GM19023 (cell line): Measurements from ENCODE around the gene AGMAT.

Experiments used
- ATAC-seq: cut with Tn5 transposase; IDR thresholded peaks from one replicate; pipeline ENCODE4 v1.9.1; 2021; ENCODE audit warnings: mild to moderate bottlenecking, moderate library complexity; ENCODE audit not compliant: unreplicated experiment

AGMAT gene

DNA sequence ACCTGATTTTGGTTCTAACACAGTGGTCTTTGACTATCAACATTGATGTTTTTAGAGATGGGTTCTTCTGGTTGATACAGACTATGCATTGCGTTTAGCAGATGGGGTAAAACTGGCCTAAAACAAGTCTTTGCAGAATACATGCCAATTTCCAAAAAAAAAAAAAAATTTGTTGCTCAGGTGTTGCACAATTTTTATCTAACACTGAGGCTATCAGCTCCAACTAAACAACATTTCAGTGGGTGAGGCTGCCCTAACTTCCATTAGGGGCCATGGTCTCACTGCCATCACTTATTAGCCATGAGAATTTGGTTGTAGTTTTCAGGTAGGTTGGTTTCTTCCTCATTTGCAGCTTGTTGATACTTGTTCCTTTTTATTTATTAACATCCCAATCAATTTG, 14.0 kb downstream of the AGMAT start:
- no peak for ATAC-seq

DNA sequence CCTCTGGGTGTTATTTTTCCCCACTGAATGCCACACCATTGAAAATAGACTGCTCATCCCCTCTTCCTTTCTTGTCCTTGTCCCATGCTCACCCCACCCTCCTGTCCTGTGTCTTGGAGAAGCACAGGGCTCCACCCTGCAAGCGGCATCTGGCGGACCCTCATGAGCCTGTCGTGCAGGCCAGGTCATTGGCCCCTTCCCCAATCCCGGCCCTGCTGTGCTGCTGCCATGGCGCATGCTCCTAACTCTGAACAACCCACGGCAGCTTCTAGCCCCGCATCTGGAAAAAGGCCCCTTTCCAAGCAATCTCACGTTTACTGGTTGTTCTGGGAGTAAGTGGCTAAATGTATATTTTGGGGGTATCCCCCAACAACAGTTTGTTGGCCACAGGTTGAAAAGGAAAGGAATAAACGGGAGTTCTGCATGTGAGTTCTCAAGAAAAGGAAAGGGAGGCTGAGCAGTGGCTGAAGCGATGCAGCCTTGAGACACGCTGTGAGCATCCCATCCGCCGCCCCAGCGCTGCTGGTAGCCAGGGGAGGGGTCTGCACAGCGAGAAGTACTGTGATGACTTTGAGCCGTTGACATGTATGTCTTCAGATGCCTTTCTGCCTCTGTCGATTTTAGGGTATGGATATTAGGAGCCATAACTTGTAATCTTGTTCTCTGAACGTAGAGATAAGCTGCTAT, 16.3 kb downstream of the AGMAT start:
- ATAC-seq = no peak

DNA sequence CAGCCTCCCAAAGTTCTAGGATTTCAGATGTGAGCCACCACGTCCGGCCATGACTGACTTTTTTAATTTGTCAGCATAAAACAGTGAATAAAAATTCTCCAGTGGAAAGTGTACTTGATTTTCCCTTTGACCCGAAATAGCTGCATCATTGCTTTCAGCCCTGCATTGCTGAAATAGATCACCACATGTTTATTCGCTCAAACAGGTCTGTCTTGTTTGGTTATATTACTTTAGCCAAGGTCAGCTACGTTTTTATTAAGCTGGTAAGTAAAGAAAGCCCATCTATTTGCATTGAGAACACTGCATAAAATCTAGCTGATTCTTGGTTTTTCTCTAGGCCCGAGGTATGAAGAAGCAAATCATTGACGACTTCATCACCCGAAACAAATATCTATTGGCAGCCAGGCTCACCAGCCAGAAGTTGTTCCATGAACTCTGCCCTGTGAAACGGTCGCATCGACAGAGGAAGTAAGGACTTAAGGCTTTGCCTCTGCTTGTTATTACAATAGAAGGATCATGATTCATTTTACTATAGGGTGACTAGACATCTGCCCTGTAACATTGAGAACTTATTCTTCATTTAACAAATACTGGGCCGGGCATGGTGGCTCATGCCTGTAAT, 25.6 kb downstream of the AGMAT start:
- ATAC-seq = no peak

DNA sequence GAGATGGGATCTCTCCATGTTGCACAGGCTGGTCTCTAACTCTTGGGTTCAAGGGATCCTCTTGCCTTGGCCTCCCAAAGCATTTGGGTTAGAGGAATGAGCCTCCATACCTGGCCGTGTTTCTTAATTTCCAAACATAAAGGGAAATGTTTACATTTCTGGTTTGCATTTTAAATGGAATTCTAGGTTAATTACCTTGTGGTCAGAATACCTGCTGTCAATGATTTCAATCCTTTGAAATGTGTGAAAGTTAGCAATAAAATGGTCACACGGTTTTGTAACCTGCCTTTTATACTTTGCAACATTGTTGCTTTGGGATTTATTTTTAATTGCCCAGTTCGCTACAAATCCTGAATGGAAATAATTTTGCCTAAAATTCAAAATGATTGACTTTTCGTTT, 26.3 kb downstream of the AGMAT start:
- ATAC-seq = no peak

DNA sequence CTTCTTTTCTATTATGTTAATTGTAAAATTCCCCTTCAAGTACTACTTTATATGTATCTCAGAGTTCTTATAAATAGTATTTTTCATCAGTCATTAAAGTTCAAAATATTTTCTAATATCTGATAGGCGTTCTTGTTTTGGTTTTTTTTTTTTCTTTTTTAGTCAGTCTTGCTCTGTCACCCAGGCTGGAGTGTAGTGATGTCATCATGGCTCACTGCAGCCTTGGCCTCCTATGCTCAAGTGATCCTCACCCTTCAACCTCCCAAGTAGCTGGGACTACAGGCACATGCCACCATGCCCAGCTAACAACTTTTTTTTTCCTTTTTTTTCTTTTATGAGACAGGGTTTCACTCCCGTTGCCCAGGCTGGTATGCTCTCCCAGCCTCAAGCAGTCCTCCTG, 27.3 kb downstream of the AGMAT start:
- no peak for ATAC-seq

DNA sequence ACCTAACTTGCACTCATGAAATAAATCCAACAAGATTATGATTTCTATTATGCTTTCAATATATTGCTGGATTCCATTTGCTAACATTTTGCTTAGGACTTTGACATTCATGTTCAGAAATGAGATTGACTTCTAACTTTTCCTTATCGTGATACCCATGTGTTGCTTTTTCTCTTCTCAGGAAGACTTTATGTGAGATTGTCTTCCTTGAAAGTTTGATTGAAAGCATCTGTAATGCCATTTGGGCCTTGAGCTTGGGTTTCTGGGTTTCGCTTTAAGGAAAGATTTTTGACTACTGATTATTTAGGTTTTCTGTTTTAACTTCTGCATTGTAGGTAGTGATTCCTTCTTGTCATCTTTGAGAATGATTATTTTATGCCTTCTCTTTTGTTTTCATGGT, 27.8 kb downstream of the AGMAT start:
- no peak for ATAC-seq

DNA sequence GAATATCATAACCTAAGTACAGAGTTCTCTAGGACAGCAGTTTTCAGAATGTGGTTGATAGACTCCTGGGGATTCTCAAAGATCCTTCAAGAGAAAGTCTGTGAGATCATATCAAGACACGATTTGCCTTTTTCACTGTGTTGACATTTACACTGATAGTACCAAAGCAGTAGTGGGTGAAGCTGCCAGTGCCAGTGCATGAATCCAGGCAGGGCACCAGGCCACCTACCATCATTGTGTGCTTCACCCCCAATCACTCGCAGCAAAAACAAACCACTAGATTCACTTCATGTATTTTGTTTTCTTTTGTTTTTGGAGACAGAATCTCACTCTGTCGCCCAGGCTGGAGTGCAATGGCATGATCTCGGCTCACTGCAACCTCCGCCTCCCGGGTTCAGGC, 34.3 kb downstream of the AGMAT start:
- no peak for ATAC-seq

DNA sequence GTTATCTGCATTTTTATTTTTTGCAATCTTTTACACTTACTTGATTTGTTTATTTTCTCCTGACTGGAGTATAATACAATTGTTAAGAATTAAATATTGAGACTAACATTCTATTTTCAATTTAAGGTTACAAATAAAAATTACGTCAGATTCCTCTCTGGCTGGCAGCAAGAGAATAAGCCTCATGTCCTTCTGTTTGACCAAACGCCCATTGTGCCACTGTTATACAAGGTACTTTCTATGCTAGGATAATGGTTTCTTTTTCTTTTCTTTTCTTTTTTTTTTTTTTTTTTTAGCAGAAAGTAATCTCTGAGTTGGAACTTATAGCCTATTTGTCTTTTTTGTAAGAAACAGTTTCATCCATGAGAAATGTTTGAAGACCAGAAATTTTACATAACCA, 38.2 kb downstream of the AGMAT start:
- no peak for ATAC-seq

DNA sequence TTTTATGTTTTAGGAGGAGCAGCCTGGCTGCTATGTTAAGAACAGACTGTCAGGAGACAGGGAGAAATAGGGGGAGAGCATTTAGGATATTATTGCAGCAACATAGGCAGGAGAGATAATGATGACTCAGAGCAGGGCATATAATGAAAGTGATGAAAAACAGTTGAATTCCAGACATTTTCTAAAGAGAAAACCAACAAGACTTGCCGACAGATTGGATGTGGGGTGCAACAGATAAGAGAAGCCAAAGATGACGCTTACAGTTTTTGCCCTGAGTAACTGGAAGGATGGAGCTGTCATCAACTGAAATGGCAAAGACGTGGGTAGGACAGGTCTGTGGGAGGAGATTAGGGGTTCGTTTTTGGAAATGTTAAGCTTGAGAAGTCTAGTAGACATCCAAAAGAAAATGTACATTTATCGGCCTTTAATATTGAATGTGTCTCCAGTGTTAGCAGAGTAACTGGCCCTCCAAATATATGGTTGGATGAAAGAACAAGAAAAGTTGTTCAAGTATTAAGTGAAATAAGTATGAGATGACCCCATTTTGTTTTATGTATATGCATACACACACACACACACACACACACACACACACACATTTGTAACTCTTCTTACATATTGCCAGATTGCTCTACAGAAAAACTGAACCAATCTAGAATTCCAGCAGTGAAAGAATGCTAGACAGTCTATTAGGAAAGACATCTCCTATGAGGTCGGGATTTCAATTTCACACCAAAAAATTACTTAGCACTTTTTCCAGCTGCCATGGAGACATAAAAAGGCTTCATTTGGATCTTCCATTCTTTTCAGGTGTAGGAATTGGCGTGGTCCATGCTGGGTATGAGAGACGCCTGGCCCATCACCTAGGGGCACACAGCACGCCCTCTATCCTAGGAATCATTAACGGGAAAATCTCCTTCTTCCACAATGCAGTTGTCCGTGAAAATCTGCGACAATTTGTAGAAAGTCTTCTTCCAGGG, 41.0 kb downstream of the AGMAT start:
- no peak for ATAC-seq

DNA sequence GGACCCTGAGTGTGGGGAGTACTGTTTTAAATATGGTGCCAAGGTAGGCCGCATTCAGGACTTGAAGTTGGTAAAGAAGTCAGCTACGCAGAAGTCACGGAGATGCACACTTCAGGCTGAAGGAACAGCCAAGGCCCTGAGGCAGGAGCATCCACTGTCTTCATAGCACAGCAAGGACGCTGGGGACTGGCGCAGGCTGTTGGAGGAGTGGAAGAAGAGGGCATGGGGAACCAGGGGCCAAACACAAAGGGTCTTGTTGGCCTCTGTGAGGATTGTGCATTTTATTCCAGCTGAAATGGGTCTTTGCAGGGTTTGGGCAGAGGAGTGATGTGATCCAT, 41.6 kb downstream of the AGMAT start:
- no peak for ATAC-seq

DNA sequence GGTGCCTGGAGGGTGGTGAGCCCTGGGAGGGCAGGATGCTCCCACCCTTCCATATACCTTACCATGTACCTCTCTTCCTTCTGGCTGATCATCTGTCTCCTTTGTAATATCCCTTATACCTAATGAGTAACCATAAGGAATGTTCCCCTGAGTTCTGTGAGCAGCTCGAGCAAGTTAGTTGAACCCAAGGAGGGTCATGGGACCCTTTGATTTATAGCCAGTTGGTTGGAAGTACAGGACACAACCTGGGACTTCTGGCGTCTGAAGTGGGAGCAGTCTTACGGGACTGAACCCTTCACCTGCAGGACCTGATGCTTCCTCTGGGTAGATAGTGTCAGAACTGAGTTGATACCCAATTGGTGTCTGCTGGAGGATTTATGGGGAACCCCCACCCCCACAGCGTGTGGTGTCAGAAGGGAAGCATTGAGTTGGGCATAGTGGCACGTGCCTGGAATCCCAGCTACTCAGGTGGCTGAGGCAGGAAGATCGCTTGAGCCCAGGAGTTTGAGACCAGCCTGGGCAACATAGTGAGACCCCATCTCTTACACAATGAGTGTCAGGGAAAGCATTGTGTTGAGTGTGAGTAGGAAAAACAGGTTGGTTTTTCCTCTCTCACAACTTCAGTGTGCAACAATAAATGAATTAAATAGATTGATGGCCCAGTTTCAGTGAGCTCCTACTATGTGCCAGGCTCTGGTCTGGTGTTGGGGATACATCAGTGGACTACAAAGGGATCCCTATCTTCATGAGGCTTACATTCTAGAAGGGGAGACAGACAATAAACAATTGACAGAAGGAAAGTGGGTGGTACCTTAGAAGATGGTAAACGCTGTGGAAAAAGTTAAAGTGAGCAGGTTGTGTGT, 42.2 kb downstream of the AGMAT start:
- no peak for ATAC-seq

DNA sequence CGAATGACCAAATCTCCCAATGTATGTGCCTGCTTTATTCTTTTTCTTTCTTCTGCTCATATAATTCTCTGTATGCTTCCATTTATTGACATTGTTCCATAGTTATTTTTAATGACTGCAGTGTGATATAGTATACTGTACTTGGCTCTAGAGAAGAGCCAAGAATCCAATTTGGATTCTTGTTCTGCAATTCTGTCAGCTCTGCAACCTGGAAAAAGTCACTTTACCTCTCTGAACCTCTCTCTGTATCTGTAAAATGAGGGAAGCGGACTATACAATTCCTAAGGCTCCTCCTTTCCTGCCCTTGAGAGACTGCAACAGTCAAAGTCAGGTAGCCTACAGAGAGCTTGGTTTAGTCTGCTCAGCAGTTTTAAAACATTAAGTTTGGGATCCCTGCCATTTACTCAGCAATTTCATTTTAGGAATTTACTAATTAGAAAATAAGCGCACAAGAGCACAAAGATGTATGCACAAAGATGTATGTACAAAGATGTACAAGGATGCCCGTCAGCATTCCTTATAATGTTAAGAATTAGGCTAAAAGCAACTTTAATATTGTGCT, 43.5 kb downstream of the AGMAT start:
- no peak for ATAC-seq

DNA sequence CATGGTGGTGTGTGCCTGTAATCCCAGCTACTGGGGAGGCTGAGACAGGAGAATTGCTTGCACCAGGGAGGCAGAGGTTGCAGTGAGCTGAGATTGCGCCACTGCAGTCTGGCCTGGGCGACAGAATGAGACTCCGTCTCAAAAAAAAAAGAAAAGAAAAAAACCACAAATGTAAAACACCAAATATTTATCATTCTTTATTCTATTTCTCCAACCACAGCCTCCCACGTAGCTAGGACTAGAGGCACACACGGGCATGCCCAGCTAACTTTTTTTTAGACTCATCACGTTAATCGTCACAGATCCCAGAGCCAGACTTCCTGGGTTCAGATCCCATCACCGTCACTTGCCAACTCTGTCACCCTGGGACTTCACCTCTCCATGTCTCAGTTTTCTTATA, 44.7 kb downstream of the AGMAT start:
- ATAC-seq = no peak

DNA sequence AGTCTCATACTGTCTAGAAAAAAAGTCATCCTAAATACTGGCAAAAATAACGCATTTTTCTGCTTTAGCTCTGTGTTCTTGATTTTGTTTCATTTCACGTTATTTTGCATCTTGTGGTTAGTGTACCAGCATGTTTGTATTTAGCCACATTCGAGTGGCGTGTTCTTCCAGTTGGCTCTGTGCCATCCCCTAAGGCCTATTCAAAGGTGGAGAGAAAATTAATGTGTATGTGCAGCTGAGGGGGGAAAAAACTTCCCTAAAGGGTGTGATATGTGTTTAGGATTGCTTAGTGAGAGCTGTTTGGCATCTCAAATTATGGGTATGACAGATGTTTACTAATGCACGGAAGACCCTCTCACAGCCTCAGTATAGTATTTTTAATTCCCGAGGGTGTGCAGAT, 46.1 kb downstream of the AGMAT start:
- ATAC-seq = no peak

DNA sequence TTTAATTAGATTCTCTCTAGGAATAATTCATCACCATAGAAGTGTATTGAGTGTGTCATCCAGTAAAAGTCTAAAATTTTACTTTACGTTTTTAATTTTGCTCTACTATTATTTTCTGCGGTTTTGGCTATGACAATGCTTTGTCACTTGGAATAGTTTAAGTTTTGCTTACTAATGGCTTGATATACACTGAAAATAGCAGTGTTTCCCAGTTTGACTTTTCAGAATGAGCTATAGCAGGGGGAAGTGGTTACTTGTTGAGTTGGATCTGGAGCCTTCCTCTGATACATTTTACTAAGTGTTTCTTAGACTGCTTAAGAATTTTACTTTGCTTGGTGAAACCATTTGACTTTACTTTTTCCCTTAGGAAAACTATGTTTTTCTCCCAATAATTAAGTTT, 53.2 kb downstream of the AGMAT start:
- no peak for ATAC-seq

DNA sequence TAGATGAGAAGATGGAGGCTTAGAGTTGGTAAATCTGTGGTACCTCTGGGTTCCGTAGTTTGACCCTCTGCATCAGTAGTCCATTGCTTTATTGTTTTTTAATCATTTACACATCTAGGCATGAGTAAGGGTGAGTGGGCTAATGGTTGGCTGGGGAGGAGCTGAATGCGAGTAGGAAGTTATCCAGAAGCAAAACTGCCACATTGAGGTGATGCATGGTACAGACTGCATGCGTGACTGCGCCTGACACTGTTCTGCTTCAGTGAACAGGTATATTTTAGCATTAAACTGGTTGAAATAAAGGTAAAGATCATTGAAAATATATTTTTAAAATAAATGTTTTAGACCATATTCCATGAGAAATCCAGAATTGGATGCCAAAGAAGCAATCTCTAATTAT, 53.8 kb downstream of the AGMAT start:
- ATAC-seq = no peak

DNA sequence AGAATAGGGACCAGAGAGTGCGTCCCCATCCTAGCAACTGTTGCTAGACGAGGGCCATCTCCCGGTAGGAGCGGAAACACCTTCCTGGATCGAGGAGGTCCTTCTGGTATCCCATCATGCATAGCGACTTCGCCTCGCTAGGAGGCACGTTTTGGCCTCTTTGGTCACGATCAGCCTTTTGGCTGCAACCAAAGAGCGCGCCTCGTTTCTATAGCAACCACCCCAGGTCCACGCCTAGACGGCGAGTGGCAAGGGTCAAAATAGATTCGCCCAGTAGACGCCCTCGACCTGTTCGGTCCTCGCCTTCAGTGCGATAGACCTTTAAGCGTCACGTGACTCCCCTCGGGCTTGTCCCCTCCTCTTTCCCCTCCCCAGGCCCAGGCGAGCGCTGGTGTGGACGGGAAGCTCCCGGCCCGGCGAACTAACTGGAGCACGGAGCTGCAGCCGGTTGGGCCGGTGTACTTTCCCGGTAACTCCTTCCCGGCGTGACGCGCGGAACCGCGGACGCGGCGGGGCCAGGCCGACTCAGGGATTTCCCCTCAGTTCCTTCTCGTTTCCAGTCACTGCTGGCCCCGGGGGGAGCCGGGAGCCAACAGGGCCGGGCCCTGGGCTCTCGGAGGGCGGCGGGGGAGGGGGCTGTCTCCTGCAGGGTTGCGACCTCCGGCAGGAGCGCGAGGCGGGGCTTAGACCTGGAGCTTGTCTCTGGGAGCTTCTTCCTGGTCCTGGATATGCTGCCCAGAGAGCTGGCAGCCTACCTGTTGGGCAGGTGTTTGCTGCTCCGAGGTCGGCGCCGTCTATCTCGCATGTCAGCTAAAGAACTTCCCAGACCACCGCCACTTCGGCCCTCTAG, 58.1 kb downstream of the AGMAT start, which contains the start of gene DNAJC16:
Gene DNAJC16 (plus strand): TSS at position 359 of the 850 bp plus-strand sequence. CDS start 2,258 bp downstream, outside the sequence.
- ATAC-seq = peak; percentile 54

DNA sequence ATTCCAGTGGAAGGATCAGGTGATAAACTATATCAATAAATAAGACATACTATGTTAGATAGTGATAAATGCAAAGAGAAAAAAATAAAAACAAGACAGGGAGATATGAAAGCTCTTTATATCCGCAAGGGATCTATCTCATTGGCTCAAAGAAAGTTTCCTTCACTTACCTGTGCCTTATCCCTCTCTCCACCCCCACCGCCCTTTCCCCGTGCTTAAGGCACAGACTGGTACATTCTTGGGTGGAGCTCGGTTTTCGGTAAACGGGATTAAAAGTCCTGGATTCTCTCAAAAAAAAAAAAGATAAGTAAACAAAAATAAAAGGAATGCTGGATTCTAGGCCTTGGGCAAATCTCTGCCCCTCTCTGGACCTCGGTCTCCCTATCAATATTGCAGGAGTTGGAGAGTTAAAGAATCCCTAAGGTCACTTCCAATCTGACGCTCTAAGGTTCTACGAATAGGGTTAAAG, 58.8 kb downstream of the AGMAT start:
- no peak for ATAC-seq
